IMR-90 (cell line): ENCODE results near the gene MIEF2. TPM values are rescaled to one million over a fixed set of nuclear protein-coding genes. Genes with fewer than 3 reads are reported as not detected.

ENCODE experiments used
- ATAC-seq: fragments of 200-7000 bp; cut with Tn5 transposase; 2 replicates; pipeline ENCODE4 v1.9.1; 2020; ENCODE audit warnings: low read depth, mild to moderate bottlenecking, moderate library complexity
- BruUV-seq: library from RNA; stranded (reverse); fragments of 400-500 nt; replicated peaks from 2 replicates; lab custom pipeline; 2021; lab: Mats Ljungman, UMichigan
- CTCF ChIA-PET: fragments of 300-600 bp; formaldehyde crosslinking; extraction: SDS; loops from one replicate; lab custom pipeline; 2021; ENCODE audit warnings: antibody characterized with exemption; lab: Yijun Ruan, JAX
- POLR2A ChIA-PET: fragments of 300-600 bp; sonication (Branson Sonifier 250); formaldehyde crosslinking; loops from one replicate; lab custom pipeline; 2022; ENCODE audit warnings: antibody characterized with exemption; ENCODE audit not compliant: unreplicated experiment; lab: Charles Lee
- DNase-seq: peaks from one replicate; pipeline ENCODE4 v3.0.0; 2013
- H2AFZ ChIP-seq: replicated peaks from 2 replicates; pipeline ENCODE3; 2013; ENCODE audit warnings: low read length, mild to moderate bottlenecking; ENCODE audit not compliant: poor library complexity
- H2AK5ac ChIP-seq: 2 replicates; pipeline ENCODE4 v1.6.1; 2013; ENCODE audit warnings: low read depth, low read length, inconsistent platforms
- H2AK9ac ChIP-seq: replicated peaks from 2 replicates; pipeline ENCODE3; 2013; ENCODE audit warnings: mild to moderate bottlenecking, low read depth, low read length, moderate library complexity; ENCODE audit not compliant: poor library complexity
- H2BK120ac ChIP-seq: 2 replicates; pipeline ENCODE4 v1.6.1; 2013; ENCODE audit warnings: low read depth, low read length, inconsistent platforms
- H2BK15ac ChIP-seq: 3 replicates; pipeline ENCODE4 v1.6.1; 2013; ENCODE audit warnings: low read depth, low read length, inconsistent platforms
- H2BK20ac ChIP-seq: 2 replicates; pipeline ENCODE4 v1.6.1; 2013; ENCODE audit warnings: low read depth, mild to moderate bottlenecking, inconsistent platforms, low read length, moderate library complexity
- H2BK5ac ChIP-seq: 2 replicates; pipeline ENCODE4 v1.6.1; 2013; ENCODE audit warnings: mild to moderate bottlenecking, low read depth, low read length, inconsistent platforms; ENCODE audit not compliant: poor library complexity, severe bottlenecking
- H3K14ac ChIP-seq: replicated peaks from 2 replicates; pipeline ENCODE4 v1.6.1; 2013; ENCODE audit warnings: low read depth, low read length, inconsistent platforms
- H3K18ac ChIP-seq: 2 replicates; pipeline ENCODE4 v1.6.1; 2013; ENCODE audit warnings: low read depth, low read length, control low read depth
- H3K23ac ChIP-seq: 2 replicates; pipeline ENCODE4 v1.6.1; 2013; ENCODE audit warnings: low read depth, low read length, inconsistent platforms
- H3K27ac ChIP-seq: 2 replicates; pipeline ENCODE4 v1.5.1; 2013; ENCODE audit warnings: mild to moderate bottlenecking, control low read depth, low read length; ENCODE audit not compliant: insufficient read depth
- H3K27me3 ChIP-seq: 2 replicates; pipeline ENCODE4 v1.6.1; 2013; ENCODE audit warnings: low read length; ENCODE audit not compliant: control insufficient read depth, insufficient read depth
- H3K36me3 ChIP-seq: 2 replicates; pipeline ENCODE4 v1.6.1; 2013; ENCODE audit warnings: low read length, mixed read lengths; ENCODE audit not compliant: control insufficient read depth, insufficient read depth
- H3K4ac ChIP-seq: 2 replicates; pipeline ENCODE4 v1.6.1; 2013; ENCODE audit warnings: low read depth, low read length, inconsistent platforms
- H3K4me1 ChIP-seq: 2 replicates; pipeline ENCODE4 v1.6.1; 2013; ENCODE audit warnings: low read length, mixed read lengths; ENCODE audit not compliant: control insufficient read depth, insufficient read depth
- H3K4me2 ChIP-seq: 2 replicates; pipeline ENCODE4 v1.6.1; 2013; ENCODE audit warnings: low read depth, mild to moderate bottlenecking, control low read depth, low read length, moderate library complexity
- H3K4me3 ChIP-seq: 2 replicates; pipeline ENCODE4 v1.5.1; 2013; ENCODE audit warnings: low read depth, mild to moderate bottlenecking, control low read depth, low read length, moderate library complexity; ENCODE audit not compliant: insufficient read depth
- H3K56ac ChIP-seq: 2 replicates; pipeline ENCODE4 v1.6.1; 2013; ENCODE audit warnings: low read length, inconsistent platforms; ENCODE audit not compliant: insufficient read depth; ENCODE audit errors: extremely low read depth
- H3K79me1 ChIP-seq, 2 experiments: 2 replicates each; pipeline ENCODE4 v1.6.1; 2013; ENCODE audit warnings: low read length in 2 of 2, inconsistent platforms in 1 of 2, low read depth in 1 of 2
- H3K9ac ChIP-seq: 2 replicates; pipeline ENCODE4 v1.6.1; 2013; ENCODE audit warnings: low read depth, low read length, control low read depth
- H3K9me1 ChIP-seq: 2 replicates; pipeline ENCODE4 v1.6.1; 2013; ENCODE audit warnings: low read length, inconsistent platforms; ENCODE audit not compliant: insufficient read depth
- H3K9me3 ChIP-seq: 2 replicates; pipeline ENCODE4 v1.6.1; 2013; ENCODE audit warnings: low read length; ENCODE audit not compliant: control insufficient read depth, insufficient read depth
- H4K20me1 ChIP-seq: 2 replicates; pipeline ENCODE4 v1.6.1; 2013; ENCODE audit warnings: low read length, inconsistent platforms; ENCODE audit not compliant: insufficient read depth
- H4K5ac ChIP-seq: 2 replicates; pipeline ENCODE4 v1.6.1; 2013; ENCODE audit warnings: mild to moderate bottlenecking, low read depth, low read length, control low read depth
- H4K8ac ChIP-seq, 2 experiments: 2 replicates each; pipeline ENCODE4 v1.6.1; 2013; ENCODE audit warnings: low read depth in 2 of 2, low read length in 2 of 2, control low read depth in 1 of 2, inconsistent platforms in 1 of 2
- H4K91ac ChIP-seq: 2 replicates; pipeline ENCODE4 v1.6.1; 2013; ENCODE audit warnings: low read depth, low read length, inconsistent platforms; ENCODE audit not compliant: insufficient read depth
- MAZ ChIP-seq: IDR thresholded peaks from 2 replicates; pipeline ENCODE4 v1.6.1; 2012; ENCODE audit warnings: low read depth, mild to moderate bottlenecking, low read length, improper control_type of control experiment, moderate library complexity, borderline replicate concordance
- MXI1 ChIP-seq: IDR thresholded peaks from 2 replicates; pipeline ENCODE4 v1.6.1; 2012; ENCODE audit warnings: low read depth, mild to moderate bottlenecking, low read length, moderate library complexity, borderline replicate concordance
- WGBS, 2 experiments: methylation state at CpG; one replicate each; pipeline versions ENCODE4 v1.1.5 to v1.1.7; 2013; ENCODE audit warnings: missing lambda C conversion rate in 2 of 2; ENCODE audit not compliant: insufficient read length in 1 of 2; ENCODE audit errors: extremely low coverage in 2 of 2; 5-methylcytosine and 5-hydroxymethylcytosine counted together
- dilution Hi-C: fragments of 300-500 bp; cut with HindIII; formaldehyde crosslinking; loops from one replicate; pipeline ENCODE4 v1.14.3; 2018; ENCODE audit warnings: low sequenced_read_pairs; ENCODE audit not compliant: unreplicated experiment
- in situ Hi-C: fragments of 300-500 bp; cut with MboI; formaldehyde crosslinking; loops from 3 replicates; pipeline ENCODE4 v1.14.3; 2019; ENCODE audit warnings: low sequenced_read_pairs, inconsistent platforms, mixed read lengths
- intact Hi-C: fragments of 100-400 bp; cut with micrococcal nuclease; formaldehyde crosslinking; loops from 2 replicates; pipeline ENCODE4 v1.10.0; 2022
- polyA plus RNA-seq, 3 experiments: library from polyadenylated mRNA; depleted of rRNA; stranded (reverse); fragments of >200 nt; gene quantifications; 2 replicates each; pipeline ENCODE4 v1.2.3, GENCODE V29; 2012; ENCODE audit warnings: low replicate concordance in 1 of 3
- total RNA-seq: library from RNA; depleted of rRNA; stranded (reverse); fragments of >200 nt; gene quantifications from 2 replicates; pipeline ENCODE4 v1.2.3, GENCODE V29; 2012

Gene MIEF2
- total and polyA plus RNA-seq, 2 of the 4 experiments (the other 2 are of a cell fraction): 9.1 to 26.6 TPM

GRCh38 chr17:18314059-18314730, 53.7 kb downstream of the MIEF2 start:
- ATAC-seq: no peak
- Histone ChIP-seq H3K9ac (peak overlapping the region; percentile 83), H4K20me1 (peaks cover 38% of the 10 kb centered on the region), H3K9me1 (peaks cover 23% of the 10 kb centered on the region), H2AK5ac (peak overlapping the region; percentile 80), H4K91ac (peak overlapping the region; percentile 77; the same call in 1 of the 2 replicates), H3K27ac (peak overlapping the region; percentile 67), H2AFZ (peak overlapping the region; percentile 96), H3K23ac (peak overlapping the region; percentile 73), H3K36me3 (peaks cover 22% of the 10 kb centered on the region), H3K27me3 (no peaks in the 10 kb centered on the region), H4K5ac (no peak overlapping the region; the same call in 1 of the 2 replicates), H3K18ac (no peak overlapping the region), H3K14ac (peak overlapping the region; percentile 90), H3K56ac (peak overlapping the region; percentile 60), H4K8ac (peak overlapping the region; percentile 50 to 78; a peak in 2 of 4 replicates), H3K4ac (peak overlapping the region; percentile 61), H3K9me3 (no peaks in the 10 kb centered on the region), H2BK15ac (no peak overlapping the region), H2BK20ac (no peak overlapping the region), H2BK120ac (no peak overlapping the region), H2BK5ac (peak overlapping the region; percentile 53), H2AK9ac (peak overlapping the region; percentile 71), H3K4me2 (peak overlapping the region; percentile 81), H3K79me1 (peaks cover 34 to 87% of the 10 kb centered on the region in 2 experiments), H3K4me3 (peak overlapping the region; percentile 88), H3K4me1 (peaks cover 10% of the 10 kb centered on the region)
- no TSS peak for BruUV-seq
- in situ Hi-C loops: no loop called here
- 0% methylated on average over 32 of the region's 39 CpGs; no CpG with 5 or more reads in 1 of the 2 experiments for WGBS, 2 experiments
- TF ChIP-seq MXI1: peak; percentile 11; the same call in 1 of the 2 replicates
- TF ChIP-seq MAZ: no peak
- intact Hi-C loops: no loop called here
- DNase-seq: peak; percentile 5
- ChIA-PET POLR2A (no interaction called here), CTCF (no interaction called here)
- dilution Hi-C loops: no loop called here
